HepG2 (cell line): ENCODE measurements around the gene MAB21L1.

Experiments used
- CBX5 ChIP-seq: sonication (generic); formaldehyde crosslinking; IDR thresholded peaks from 2 replicates; pipeline ENCODE4 v1.4.0; 2020; ENCODE audit warnings: missing genetic modification reagents, borderline replicate concordance
- FOXP1 ChIP-seq, 2 experiments: fragments of 450-650 bp in 1 of 2; IDR thresholded peaks; 2 replicates each; pipeline ENCODE4 v1.6.1; 2017 to 2018; ENCODE audit warnings: antibody characterized with exemption in 1 of 2
- HNF4G ChIP-seq, 2 experiments: sonication (generic) in 1 of 2; formaldehyde crosslinking in 1 of 2; IDR thresholded peaks; 2 replicates each; pipeline versions ENCODE4 v1.4.0 to v1.6.1; 2011 to 2020; ENCODE audit warnings: borderline replicate concordance in 2 of 2, low read depth in 2 of 2, mild to moderate bottlenecking in 2 of 2, low read length in 1 of 2, missing genetic modification reagents in 1 of 2, moderate library complexity in 1 of 2
- HOXD1 ChIP-seq: sonication (generic); formaldehyde crosslinking; IDR thresholded peaks from 2 replicates; pipeline ENCODE4 v1.5.0; 2020; ENCODE audit warnings: missing genetic modification reagents
- PAX8 ChIP-seq: sonication (generic); formaldehyde crosslinking; IDR thresholded peaks from 2 replicates; pipeline ENCODE4 v1.8.0; 2022; ENCODE audit warnings: mild to moderate bottlenecking, missing genetic modification reagents, borderline replicate concordance
- POLR2A ChIP-seq, 2 experiments: IDR thresholded peaks; 2 replicates each; pipeline ENCODE4 v1.6.1; 2011; ENCODE audit warnings: low read depth in 2 of 2, low read length in 2 of 2, mild to moderate bottlenecking in 1 of 2, moderate library complexity in 1 of 2; ENCODE audit not compliant: insufficient read depth in 1 of 2
- PTBP1 ChIP-seq: fragments of 200-400 bp; formaldehyde crosslinking; IDR thresholded peaks from 2 replicates; pipeline ENCODE4 v1.6.1; 2018; ENCODE audit warnings: low read length, low read depth; ENCODE audit not compliant: poor library complexity, severe bottlenecking
- RFX3 ChIP-seq: IDR thresholded peaks from 2 replicates; pipeline ENCODE4 v1.6.1; 2016; ENCODE audit warnings: missing biosample characterization, missing genetic modification reagents
- ZFP90 ChIP-seq: sonication (generic); formaldehyde crosslinking; IDR thresholded peaks from 2 replicates; pipeline ENCODE4 v1.8.0; 2022; ENCODE audit warnings: missing genetic modification reagents, mild to moderate bottlenecking, inconsistent platforms, borderline replicate concordance
- TF ChIP-seq, protein P1 (sequence below): sonication (generic); formaldehyde crosslinking; IDR thresholded peaks from 2 replicates; pipeline ENCODE4 v1.8.0; 2022; ENCODE audit warnings: mild to moderate bottlenecking, missing genetic modification reagents, borderline replicate concordance
- TF ChIP-seq, protein P2 (sequence below): IDR thresholded peaks from 2 replicates; pipeline ENCODE4 v1.6.1; 2012; ENCODE audit warnings: inconsistent platforms
- TF ChIP-seq, protein P3 (sequence below): sonication (generic); formaldehyde crosslinking; IDR thresholded peaks from 2 replicates; pipeline ENCODE4 v1.5.1; 2020; ENCODE audit warnings: missing genetic modification reagents, mild to moderate bottlenecking, borderline replicate concordance

DNA sequence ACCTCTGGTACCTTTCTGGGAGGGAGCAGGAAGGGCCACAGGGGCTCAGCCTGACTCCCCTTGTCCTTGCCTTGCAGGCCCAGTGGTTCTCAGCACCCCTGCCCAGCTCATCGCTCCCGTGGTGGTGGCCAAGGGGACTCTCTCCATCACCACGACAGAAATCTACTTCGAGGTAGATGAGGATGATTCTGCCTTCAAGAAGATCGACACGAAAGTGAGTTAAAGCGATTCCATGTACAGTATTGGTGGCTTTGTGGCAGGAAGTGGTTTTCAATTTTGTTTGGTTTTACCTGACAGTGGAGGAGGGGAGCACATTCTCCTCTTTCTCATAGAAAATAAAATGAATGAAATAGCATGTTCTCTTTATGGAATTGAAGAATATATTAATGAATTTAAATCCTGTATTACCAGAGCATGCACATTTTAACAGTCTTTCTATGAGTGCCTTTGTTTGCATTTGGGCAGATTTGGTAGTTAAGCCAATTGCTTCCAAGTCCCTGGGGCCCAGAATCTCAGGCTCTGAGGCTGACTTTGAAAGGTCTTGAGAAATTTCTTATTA is 4.1 kb downstream of the MAB21L1 start:
- TF ChIP-seq PAX8 (CRISPR knock-in tag) (no peak), FOXP1 (IDR thresholded peaks at IDR 0.05) (no peak), FOXP1 (CRISPR knock-in tag; IDR thresholded peaks at IDR 0.05) (no peak), PTBP1 (no peak), RFX3 (CRISPR knock-in tag) (no peak), POLR2A (IDR thresholded peaks at IDR 0.05; ENCODE audit: insufficient read depth in 1 of 2, low read depth in 2 of 2, low read length in 2 of 2) (no peak), ZFP90 (no peak), CBX5 (CRISPR knock-in tag) (no peak), HOXD1 (no peak), HNF4G (IDR thresholded peaks at IDR 0.05; ENCODE audit: borderline replicate concordance, low read depth, low read length) (no peak), HNF4G (CRISPR knock-in tag; IDR thresholded peaks at IDR 0.05; ENCODE audit: borderline replicate concordance, low read depth) (no peak)
- TF ChIP-seq, protein P1, sequence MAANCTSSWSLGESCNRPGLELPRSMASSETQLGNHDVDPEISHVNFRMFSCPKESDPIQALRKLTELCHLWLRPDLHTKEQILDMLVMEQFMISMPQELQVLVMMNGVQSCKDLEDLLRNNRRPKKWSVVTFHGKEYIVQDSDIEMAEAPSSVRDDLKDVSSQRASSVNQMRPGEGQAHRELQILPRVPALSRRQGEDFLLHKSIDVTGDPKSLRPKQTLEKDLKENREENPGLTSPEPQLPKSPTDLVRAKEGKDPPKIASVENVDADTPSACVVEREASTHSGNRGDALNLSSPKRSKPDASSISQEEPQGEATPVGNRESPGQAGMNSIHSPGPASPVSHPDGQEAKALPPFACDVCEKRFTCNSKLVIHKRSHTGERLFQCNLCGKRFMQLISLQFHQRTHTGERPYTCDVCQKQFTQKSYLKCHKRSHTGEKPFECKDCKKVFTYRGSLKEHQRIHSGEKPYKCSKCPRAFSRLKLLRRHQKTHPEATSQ (CRISPR knock-in tag): no peak
- TF ChIP-seq, protein P2, sequence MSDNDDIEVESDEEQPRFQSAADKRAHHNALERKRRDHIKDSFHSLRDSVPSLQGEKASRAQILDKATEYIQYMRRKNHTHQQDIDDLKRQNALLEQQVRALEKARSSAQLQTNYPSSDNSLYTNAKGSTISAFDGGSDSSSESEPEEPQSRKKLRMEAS: no peak
- TF ChIP-seq, protein P3, sequence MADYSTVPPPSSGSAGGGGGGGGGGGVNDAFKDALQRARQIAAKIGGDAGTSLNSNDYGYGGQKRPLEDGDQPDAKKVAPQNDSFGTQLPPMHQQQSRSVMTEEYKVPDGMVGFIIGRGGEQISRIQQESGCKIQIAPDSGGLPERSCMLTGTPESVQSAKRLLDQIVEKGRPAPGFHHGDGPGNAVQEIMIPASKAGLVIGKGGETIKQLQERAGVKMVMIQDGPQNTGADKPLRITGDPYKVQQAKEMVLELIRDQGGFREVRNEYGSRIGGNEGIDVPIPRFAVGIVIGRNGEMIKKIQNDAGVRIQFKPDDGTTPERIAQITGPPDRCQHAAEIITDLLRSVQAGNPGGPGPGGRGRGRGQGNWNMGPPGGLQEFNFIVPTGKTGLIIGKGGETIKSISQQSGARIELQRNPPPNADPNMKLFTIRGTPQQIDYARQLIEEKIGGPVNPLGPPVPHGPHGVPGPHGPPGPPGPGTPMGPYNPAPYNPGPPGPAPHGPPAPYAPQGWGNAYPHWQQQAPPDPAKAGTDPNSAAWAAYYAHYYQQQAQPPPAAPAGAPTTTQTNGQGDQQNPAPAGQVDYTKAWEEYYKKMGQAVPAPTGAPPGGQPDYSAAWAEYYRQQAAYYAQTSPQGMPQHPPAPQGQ (CRISPR knock-in tag): no peak
